HS-27A (cell line): ENCODE measurements around the gene KCNA5.
A peak's percentile ranks its signal among the peaks of the same experiment; 100 is the strongest.

Source experiments
- DNase-seq: peaks from one replicate; pipeline ENCODE4 v3.0.0-alpha.2; 2012; ENCODE audit warnings: low read depth, missing footprints

Gene KCNA5

GRCh38 chr12:5043589-5044419, at the start of gene KCNA5:
Gene KCNA5 (plus strand): TSS chr12:5043879. CDS start chr12:5044148, 269 bp downstream.
- DNase-seq: no peak

GRCh38 chr12:4994622-4995021, 49.1 kb upstream of the KCNA5 start:
- no peak for DNase-seq

- DNase-seq: no peak
Observed at GRCh38 chr12:4996714-4997113, 47.0 kb upstream of the KCNA5 start.

GRCh38 chr12:4997939-4998338, 45.7 kb upstream of the KCNA5 start:
- peak; percentile 61 for DNase-seq

- DNase-seq: no peak
Observed at GRCh38 chr12:5000204-5000603, 43.5 kb upstream of the KCNA5 start.

- DNase-seq: no peak
Observed at GRCh38 chr12:5000658-5001385, 42.9 kb upstream of the KCNA5 start.

GRCh38 chr12:5003025-5003666, 40.5 kb upstream of the KCNA5 start:
- peak; percentile 22 for DNase-seq

- no peak for DNase-seq
Observed at GRCh38 chr12:5008661-5009060, 35.0 kb upstream of the KCNA5 start.

- no peak for DNase-seq
Observed at GRCh38 chr12:5010151-5010550, 33.5 kb upstream of the KCNA5 start.

GRCh38 chr12:5012337-5012736, 31.3 kb upstream of the KCNA5 start:
- no peak for DNase-seq

GRCh38 chr12:5013266-5013730, 30.4 kb upstream of the KCNA5 start:
- DNase-seq: no peak

GRCh38 chr12:5014269-5014668, 29.4 kb upstream of the KCNA5 start:
- DNase-seq: no peak

- no peak for DNase-seq
Observed at GRCh38 chr12:5015711-5016492, 27.8 kb upstream of the KCNA5 start.

GRCh38 chr12:5016526-5016925, 27.2 kb upstream of the KCNA5 start:
- no peak for DNase-seq

- DNase-seq: no peak
Observed at GRCh38 chr12:5017638-5018348, 25.9 kb upstream of the KCNA5 start.

GRCh38 chr12:5018677-5019076, 25.0 kb upstream of the KCNA5 start:
- no peak for DNase-seq

GRCh38 chr12:5022025-5022424, 21.7 kb upstream of the KCNA5 start:
- no peak for DNase-seq

- peak; percentile 7 for DNase-seq
Observed at GRCh38 chr12:5022465-5023061, 21.1 kb upstream of the KCNA5 start.

GRCh38 chr12:5023842-5024241, 19.8 kb upstream of the KCNA5 start:
- no peak for DNase-seq

GRCh38 chr12:5026342-5026938, 17.2 kb upstream of the KCNA5 start:
- no peak for DNase-seq
